Measurements from ENCODE around the gene CCL8. TPM values are rescaled to one million over a fixed set of nuclear protein-coding genes. Genes with fewer than 3 reads are reported as not detected.

Gene CCL8
- total and polyA plus RNA-seq, 2 experiments from 2014 or later = not detected

- TF ChIP-seq EZH2phosphoT487 (IDR thresholded peaks at IDR 0.05; ENCODE audit: insufficient read depth, low read depth) = no peak
- TF ChIP-seq EZH2 (IDR thresholded peaks at IDR 0.05; ENCODE audit: insufficient read depth, poor library complexity, severe bottlenecking) = no peak
- no peaks in the 10 kb centered on the region for H3K36me3 ChIP-seq (ENCODE audit: low read depth)
- WGBS, 2 experiments (ENCODE audit: low coverage in 1 of 2, low lambda C conversion rate in 2 of 2, missing lambda C conversion rate in 2 of 2) = 72 to 84% methylated on average over 6 of the region's 6 CpGs
- H3K9me3 ChIP-seq (ENCODE audit: low read depth) = no peaks in the 10 kb centered on the region
- no peak overlapping the region for H3K9ac ChIP-seq
- no peak overlapping the region for H2AFZ ChIP-seq
- no peaks in the 10 kb centered on the region for H3F3A ChIP-seq (ENCODE audit: insufficient read depth)
- no peak overlapping the region for H3K4me2 ChIP-seq (ENCODE audit: unreplicated experiment)
- no peak overlapping the region for H3K27ac ChIP-seq
- no peaks in the 10 kb centered on the region for H4K20me1 ChIP-seq (ENCODE audit: insufficient read depth)
- H3K27me3 ChIP-seq (replicated peaks; ENCODE audit: insufficient read depth) = no peaks in the 10 kb centered on the region
- no peaks in the 10 kb centered on the region for H3K79me2 ChIP-seq (ENCODE audit: insufficient read depth)
- in situ Hi-C loops (cut with MboI) = no loop called here
- no peaks in the 10 kb centered on the region for H3K9me2 ChIP-seq (ENCODE audit: insufficient read depth)
- H3K4me1 ChIP-seq (ENCODE audit: insufficient read depth) = peaks cover 7% of the 10 kb centered on the region; the same call in 1 of the 2 replicates
- DNase-seq = peak; percentile 29
- no peak overlapping the region for H3K4me3 ChIP-seq
These were observed 27.4 kb upstream of the CCL8 start for GRCh38 chr17:34291721-34292348.

- H3K4me3 ChIP-seq = no peak overlapping the region
- H3K9ac ChIP-seq = no peak overlapping the region
- no peak overlapping the region for H3K4me2 ChIP-seq (ENCODE audit: unreplicated experiment)
- no peaks in the 10 kb centered on the region for H3K27me3 ChIP-seq (replicated peaks; ENCODE audit: insufficient read depth)
- H3K4me1 ChIP-seq (ENCODE audit: insufficient read depth) = peaks cover 38% of the 10 kb centered on the region
- no peak overlapping the region for H3K27ac ChIP-seq
- WGBS, 2 experiments (ENCODE audit: low coverage in 1 of 2, low lambda C conversion rate in 2 of 2, missing lambda C conversion rate in 2 of 2) = 78 to 80% methylated on average over 2 of the region's 2 CpGs
- no peaks in the 10 kb centered on the region for H3K9me3 ChIP-seq (ENCODE audit: low read depth)
- H2AFZ ChIP-seq = no peak overlapping the region
- no peaks in the 10 kb centered on the region for H3K36me3 ChIP-seq (ENCODE audit: low read depth)
- TF ChIP-seq EZH2phosphoT487 (IDR thresholded peaks at IDR 0.05; ENCODE audit: insufficient read depth, low read depth) (no peak), EZH2 (IDR thresholded peaks at IDR 0.05; ENCODE audit: insufficient read depth, poor library complexity, severe bottlenecking) (no peak)
- in situ Hi-C loops (cut with MboI) = no loop called here
- H3F3A ChIP-seq (ENCODE audit: insufficient read depth) = peaks cover 30% of the 10 kb centered on the region
- DNase-seq = peak; percentile 47
- H3K9me2 ChIP-seq (ENCODE audit: insufficient read depth) = no peaks in the 10 kb centered on the region
- no peaks in the 10 kb centered on the region for H3K79me2 ChIP-seq (ENCODE audit: insufficient read depth)
- H4K20me1 ChIP-seq (ENCODE audit: insufficient read depth) = no peaks in the 10 kb centered on the region
These were observed 20.2 kb upstream of the CCL8 start for GRCh38 chr17:34299027-34299426.

- H2AFZ ChIP-seq = no peak overlapping the region
- H3K27ac ChIP-seq = peak overlapping the region; percentile 69
- no peaks in the 10 kb centered on the region for H3K9me2 ChIP-seq (ENCODE audit: insufficient read depth)
- in situ Hi-C loops (cut with MboI) = loop anchor here (10.0 kb wide), 1 partner anchor 105 kb away; no protein-coding TSS in a partner anchor
- WGBS, 2 experiments (ENCODE audit: low coverage in 1 of 2, low lambda C conversion rate in 2 of 2, missing lambda C conversion rate in 2 of 2) = 14 to 19% methylated on average over 3 of the region's 3 CpGs
- 0 out of 2 replicates have a peak overlapping the region, but pooled peaks have one; percentile 8 for H3K9ac ChIP-seq
- H3K79me2 ChIP-seq (ENCODE audit: insufficient read depth) = no peaks in the 10 kb centered on the region
- H3K4me3 ChIP-seq = no peak overlapping the region
- H3K4me2 ChIP-seq (ENCODE audit: unreplicated experiment) = peak overlapping the region; percentile 33
- peak; percentile 86 for DNase-seq
- H3K27me3 ChIP-seq (replicated peaks; ENCODE audit: insufficient read depth) = no peaks in the 10 kb centered on the region
- H3F3A ChIP-seq (ENCODE audit: insufficient read depth) = peaks cover 30% of the 10 kb centered on the region
- no peaks in the 10 kb centered on the region for H3K9me3 ChIP-seq (ENCODE audit: low read depth)
- TF ChIP-seq EZH2phosphoT487 (IDR thresholded peaks at IDR 0.05; ENCODE audit: insufficient read depth, low read depth) = no peak
- no peak for TF ChIP-seq EZH2 (IDR thresholded peaks at IDR 0.05; ENCODE audit: insufficient read depth, poor library complexity, severe bottlenecking)
- no peaks in the 10 kb centered on the region for H3K36me3 ChIP-seq (ENCODE audit: low read depth)
- peaks cover 38% of the 10 kb centered on the region for H3K4me1 ChIP-seq (ENCODE audit: insufficient read depth)
- no peaks in the 10 kb centered on the region for H4K20me1 ChIP-seq (ENCODE audit: insufficient read depth)
These were observed 19.2 kb upstream of the CCL8 start for GRCh38 chr17:34299956-34300577.

- peak overlapping the region; percentile 8; the same call in 1 of the 2 replicates for H3K9ac ChIP-seq
- peak overlapping the region; percentile 33 for H3K4me2 ChIP-seq (ENCODE audit: unreplicated experiment)
- no peaks in the 10 kb centered on the region for H4K20me1 ChIP-seq (ENCODE audit: insufficient read depth)
- H3K9me2 ChIP-seq (ENCODE audit: insufficient read depth) = no peaks in the 10 kb centered on the region
- in situ Hi-C loops (cut with MboI) = loop anchor here (10.0 kb wide), 1 partner anchor 106 kb away; no protein-coding TSS in a partner anchor
- H3K9me3 ChIP-seq (ENCODE audit: low read depth) = no peaks in the 10 kb centered on the region
- H3K27ac ChIP-seq = peak overlapping the region; percentile 69
- no peak overlapping the region for H3K4me3 ChIP-seq
- peak; percentile 75 for DNase-seq
- H3K4me1 ChIP-seq (ENCODE audit: insufficient read depth) = peaks cover 38% of the 10 kb centered on the region
- WGBS, 2 experiments (ENCODE audit: low coverage in 1 of 2, low lambda C conversion rate in 2 of 2, missing lambda C conversion rate in 2 of 2) = 13 to 14% methylated on average over 3 of the region's 3 CpGs
- H3F3A ChIP-seq (ENCODE audit: insufficient read depth) = peaks cover 30% of the 10 kb centered on the region
- no peak overlapping the region for H2AFZ ChIP-seq
- no peaks in the 10 kb centered on the region for H3K36me3 ChIP-seq (ENCODE audit: low read depth)
- TF ChIP-seq EZH2phosphoT487 (IDR thresholded peaks at IDR 0.05; ENCODE audit: insufficient read depth, low read depth) = no peak
- no peak for TF ChIP-seq EZH2 (IDR thresholded peaks at IDR 0.05; ENCODE audit: insufficient read depth, poor library complexity, severe bottlenecking)
- H3K27me3 ChIP-seq (replicated peaks; ENCODE audit: insufficient read depth) = no peaks in the 10 kb centered on the region
- no peaks in the 10 kb centered on the region for H3K79me2 ChIP-seq (ENCODE audit: insufficient read depth)
These were observed 18.4 kb upstream of the CCL8 start for GRCh38 chr17:34300652-34301370.
